ENCODE results near the gene SALL1. TPM values are rescaled to one million over a fixed set of nuclear protein-coding genes. Genes with fewer than 3 reads are reported as not detected.

SALL1 gene
- total and polyA plus RNA-seq, 2 of the 13 experiments (the other 11 are each of a cell fraction or from before 2014, with no cell fraction given), result 6.6 to 12.3 TPM

DNA sequence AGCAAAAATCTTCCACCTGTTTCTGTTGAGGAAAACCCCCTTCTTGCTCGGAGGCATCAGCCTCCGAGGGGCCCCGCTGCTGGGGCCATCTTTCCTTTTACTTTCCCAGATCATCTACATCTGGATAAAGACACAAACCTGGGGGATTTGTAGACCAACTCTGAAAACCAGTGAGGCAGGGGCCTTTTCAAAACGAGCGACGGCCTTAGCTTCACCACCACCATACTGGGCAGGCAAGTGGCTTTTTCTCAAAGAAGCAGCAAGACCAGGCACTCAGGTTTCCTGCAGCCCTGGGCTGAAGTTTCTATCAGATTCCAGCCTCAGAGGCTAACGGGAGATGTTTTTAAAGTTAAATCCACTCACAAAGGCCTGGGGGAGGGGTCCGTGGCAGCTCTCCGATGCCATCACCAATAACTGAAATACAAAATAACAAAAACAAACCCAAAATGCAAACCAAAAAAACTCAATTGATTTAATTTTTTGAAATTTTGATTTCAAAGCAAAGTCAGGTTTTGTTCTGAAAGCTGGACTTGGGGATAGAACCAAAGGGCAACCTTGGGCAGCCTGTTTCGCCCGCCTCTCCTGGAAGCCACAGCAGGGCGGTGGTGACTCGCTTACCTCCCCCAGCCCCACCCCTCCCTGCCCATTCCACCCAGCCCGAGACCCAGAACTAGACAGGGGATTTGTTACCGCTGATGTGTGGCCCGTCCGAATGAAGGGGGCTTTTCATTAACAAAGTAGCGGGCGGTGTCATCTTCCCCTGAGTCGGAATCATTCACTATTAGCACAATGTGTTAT, 55.8 kb downstream of the SALL1 start (continued):
- TF ChIP-seq EP300 (IDR thresholded peaks at IDR 0.05; ENCODE audit: low read depth in 2 of 2, low read length in 2 of 2) (no peak), EP300 (CRISPR knock-in tag; IDR thresholded peaks at IDR 0.05; ENCODE audit: borderline replicate concordance) (no peak), ZNF350 (CRISPR knock-in tag; IDR thresholded peaks at IDR 0.05; ENCODE audit: borderline replicate concordance, low read depth) (no peak), HNF4G (IDR thresholded peaks at IDR 0.05; ENCODE audit: borderline replicate concordance, low read depth, low read length) (peak; percentile 41), HNF4G (CRISPR knock-in tag; IDR thresholded peaks at IDR 0.05; ENCODE audit: borderline replicate concordance, low read depth) (no peak), ZBTB8A (CRISPR knock-in tag; IDR thresholded peaks at IDR 0.05; ENCODE audit: borderline replicate concordance, low read depth) (no peak), SRSF1 (optimal IDR thresholded peaks at IDR 0.05; ENCODE audit: low read depth, low read length) (peak; percentile 64), SRSF4 (IDR thresholded peaks at IDR 0.05; ENCODE audit: low read depth, low read length, poor library complexity, severe bottlenecking) (no peak), ZNF678 (CRISPR knock-in tag; IDR thresholded peaks at IDR 0.05) (no peak), TGIF2 (CRISPR knock-in tag; IDR thresholded peaks at IDR 0.05) (no peak), ZNF383 (CRISPR knock-in tag; IDR thresholded peaks at IDR 0.05; ENCODE audit: borderline replicate concordance) (no peak), ZNF24 (IDR thresholded peaks at IDR 0.05) (no peak), CHD4 (IDR thresholded peaks at IDR 0.05; ENCODE audit: borderline replicate concordance, low read length) (no peak)
- TF ChIP-seq, protein P1, sequence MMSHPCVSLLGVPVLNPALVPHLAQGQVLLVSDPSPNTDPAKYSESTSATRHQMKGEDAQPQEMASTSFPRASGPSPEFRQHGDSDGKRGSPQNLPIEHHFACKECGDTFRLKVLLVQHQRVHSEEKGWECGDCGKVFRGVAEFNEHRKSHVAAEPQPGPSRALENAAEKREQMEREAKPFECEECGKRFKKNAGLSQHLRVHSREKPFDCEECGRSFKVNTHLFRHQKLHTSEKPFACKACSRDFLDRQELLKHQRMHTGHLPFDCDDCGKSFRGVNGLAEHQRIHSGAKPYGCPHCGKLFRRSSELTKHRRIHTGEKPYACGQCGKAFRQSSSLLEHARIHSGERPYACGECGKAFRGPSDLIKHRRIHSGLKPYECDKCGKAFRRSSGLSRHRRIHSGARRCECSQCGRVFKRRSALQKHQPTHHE (CRISPR knock-in tag; IDR thresholded peaks at IDR 0.05; ENCODE audit: borderline replicate concordance), result no peak
- TF ChIP-seq, protein P2, sequence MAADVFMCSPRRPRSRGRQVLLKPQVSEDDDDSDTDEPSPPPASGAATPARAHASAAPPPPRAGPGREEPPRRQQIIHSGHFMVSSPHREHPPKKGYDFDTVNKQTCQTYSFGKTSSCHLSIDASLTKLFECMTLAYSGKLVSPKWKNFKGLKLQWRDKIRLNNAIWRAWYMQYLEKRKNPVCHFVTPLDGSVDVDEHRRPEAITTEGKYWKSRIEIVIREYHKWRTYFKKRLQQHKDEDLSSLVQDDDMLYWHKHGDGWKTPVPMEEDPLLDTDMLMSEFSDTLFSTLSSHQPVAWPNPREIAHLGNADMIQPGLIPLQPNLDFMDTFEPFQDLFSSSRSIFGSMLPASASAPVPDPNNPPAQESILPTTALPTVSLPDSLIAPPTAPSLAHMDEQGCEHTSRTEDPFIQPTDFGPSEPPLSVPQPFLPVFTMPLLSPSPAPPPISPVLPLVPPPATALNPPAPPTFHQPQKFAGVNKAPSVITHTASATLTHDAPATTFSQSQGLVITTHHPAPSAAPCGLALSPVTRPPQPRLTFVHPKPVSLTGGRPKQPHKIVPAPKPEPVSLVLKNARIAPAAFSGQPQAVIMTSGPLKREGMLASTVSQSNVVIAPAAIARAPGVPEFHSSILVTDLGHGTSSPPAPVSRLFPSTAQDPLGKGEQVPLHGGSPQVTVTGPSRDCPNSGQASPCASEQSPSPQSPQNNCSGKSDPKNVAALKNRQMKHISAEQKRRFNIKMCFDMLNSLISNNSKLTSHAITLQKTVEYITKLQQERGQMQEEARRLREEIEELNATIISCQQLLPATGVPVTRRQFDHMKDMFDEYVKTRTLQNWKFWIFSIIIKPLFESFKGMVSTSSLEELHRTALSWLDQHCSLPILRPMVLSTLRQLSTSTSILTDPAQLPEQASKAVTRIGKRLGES (CRISPR knock-in tag; IDR thresholded peaks at IDR 0.05; ENCODE audit: borderline replicate concordance), result no peak

Measured in HepG2 (cell line).